HG03439 (cell line): Measurements from ENCODE around the gene CGB7.
"Not testable (repeated sequence)": the region's sequence is repeated elsewhere in the genome, so short reads cannot be mapped to it uniquely, and the experiment has no call there.

ENCODE experiments used
- ATAC-seq: cut with Tn5 transposase; IDR thresholded peaks from one replicate; pipeline ENCODE4 v1.9.1; 2021; ENCODE audit warnings: mild to moderate bottlenecking, moderate library complexity; ENCODE audit not compliant: unreplicated experiment

CGB7 gene

GRCh38 chr19:49057636-49058234 lies at the start of gene CGB7:
Gene CGB7, minus strand, starts transcription at chr19:49057749. Its CDS starts 2,374 bp downstream, at chr19:49055375.
- no peak for ATAC-seq

- ATAC-seq = no peak
These were observed 49.1 kb upstream of the CGB7 start for GRCh38 chr19:49106648-49107135.

- no peak for ATAC-seq
These were observed 46.8 kb upstream of the CGB7 start for GRCh38 chr19:49104229-49104864.

GRCh38 chr19:49103331-49104085 lies 46.0 kb upstream of the CGB7 start:
- ATAC-seq = no peak

- ATAC-seq = no peak
These were observed 44.8 kb upstream of the CGB7 start for GRCh38 chr19:49102303-49102702.

GRCh38 chr19:49101160-49101559 lies 43.6 kb upstream of the CGB7 start:
- ATAC-seq = no peak

GRCh38 chr19:49098795-49099194 lies 41.2 kb upstream of the CGB7 start:
- ATAC-seq = no peak

- ATAC-seq = no peak
These were observed 40.1 kb upstream of the CGB7 start for GRCh38 chr19:49097453-49098288.

GRCh38 chr19:49094505-49095482 lies 37.2 kb upstream of the CGB7 start:
- no peak for ATAC-seq

- ATAC-seq = no peak
These were observed 35.1 kb upstream of the CGB7 start for GRCh38 chr19:49092686-49093085.

GRCh38 chr19:49091391-49092038 lies 34.0 kb upstream of the CGB7 start:
- no peak for ATAC-seq

- no peak for ATAC-seq
These were observed 28.7 kb upstream of the CGB7 start for GRCh38 chr19:49086296-49086695.

- ATAC-seq = no peak
These were observed 28.3 kb upstream of the CGB7 start for GRCh38 chr19:49085868-49086232.

- peak; percentile 84 for ATAC-seq
These were observed 27.7 kb upstream of the CGB7 start, which contains the start of gene SNRNP70 for GRCh38 chr19:49085020-49085867. Gene SNRNP70, plus strand, starts transcription at chr19:49085451. Its CDS starts 964 bp downstream, at chr19:49086415.

- no peak for ATAC-seq
These were observed 26.9 kb upstream of the CGB7 start for GRCh38 chr19:49084206-49085019.

- no peak for ATAC-seq
These were observed 23.7 kb upstream of the CGB7 start for GRCh38 chr19:49081273-49081672.

- ATAC-seq = no peak
These were observed 22.8 kb upstream of the CGB7 start for GRCh38 chr19:49080392-49080791.

GRCh38 chr19:49074869-49075268 lies 17.3 kb upstream of the CGB7 start:
- not testable (repeated sequence) for ATAC-seq
